A673 (cell line): ENCODE data around the gene SUV39H1.

ENCODE experiments used
- EZH2 ChIP-seq: fragments of 200-600 bp; sonication (generic); IDR thresholded peaks from 2 replicates; pipeline ENCODE4 v1.6.1; 2017; ENCODE audit warnings: borderline replicate concordance, low read depth, mild to moderate bottlenecking, mixed read lengths, antibody characterized with exemption, low read length; ENCODE audit not compliant: poor library complexity, severe bottlenecking
- TF ChIP-seq, protein P1 (sequence below): fragments of 300-800, 200-600 bp; sonication (generic); conservative IDR thresholded peaks from 2 replicates; pipeline ENCODE4 v1.5.1; 2017; ENCODE audit warnings: low read depth, mild to moderate bottlenecking, antibody characterized with exemption, low read length, moderate library complexity, mixed read lengths

DNA sequence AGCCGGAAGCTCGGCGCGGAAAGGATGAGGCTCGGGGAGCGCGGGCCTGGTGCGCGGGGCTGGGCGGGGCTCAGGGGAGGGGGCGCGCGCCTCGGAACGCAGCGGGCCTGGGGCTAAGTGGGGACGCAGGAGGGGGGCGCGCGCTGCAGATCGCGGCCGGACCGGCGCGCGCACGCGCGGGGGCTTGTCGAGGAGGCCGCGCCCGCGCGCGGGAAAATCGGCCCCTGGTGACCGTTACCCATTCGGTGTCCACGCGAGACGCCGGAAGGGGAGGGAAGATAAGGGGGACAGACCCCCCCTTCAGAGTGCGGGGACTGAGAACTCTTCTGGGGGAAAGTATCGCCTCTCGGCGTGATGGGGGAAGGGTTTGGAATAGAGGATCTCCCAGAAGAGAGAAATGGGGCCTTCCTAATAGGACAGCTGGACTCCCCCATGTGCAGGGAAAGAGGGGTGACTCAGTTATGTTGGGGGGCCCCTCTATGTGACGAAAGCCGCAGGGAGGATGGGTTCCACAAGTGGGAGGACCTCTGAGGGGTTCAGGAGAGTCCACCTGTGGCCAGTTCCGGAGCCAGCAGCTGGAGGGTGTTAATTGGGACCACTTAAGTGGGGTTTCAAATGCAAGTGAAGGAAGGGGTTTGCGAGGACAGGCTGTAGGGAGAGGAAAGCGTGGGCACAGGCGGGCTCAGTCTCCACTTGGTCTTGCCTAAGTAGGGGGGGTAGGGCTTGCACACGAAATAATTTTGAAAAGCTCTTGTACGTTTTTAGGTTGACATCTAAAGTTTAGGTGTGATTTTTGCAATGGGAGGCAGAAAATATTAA is 584 bp downstream of the SUV39H1 start:
- no peak for TF ChIP-seq EZH2
- TF ChIP-seq, protein P1, sequence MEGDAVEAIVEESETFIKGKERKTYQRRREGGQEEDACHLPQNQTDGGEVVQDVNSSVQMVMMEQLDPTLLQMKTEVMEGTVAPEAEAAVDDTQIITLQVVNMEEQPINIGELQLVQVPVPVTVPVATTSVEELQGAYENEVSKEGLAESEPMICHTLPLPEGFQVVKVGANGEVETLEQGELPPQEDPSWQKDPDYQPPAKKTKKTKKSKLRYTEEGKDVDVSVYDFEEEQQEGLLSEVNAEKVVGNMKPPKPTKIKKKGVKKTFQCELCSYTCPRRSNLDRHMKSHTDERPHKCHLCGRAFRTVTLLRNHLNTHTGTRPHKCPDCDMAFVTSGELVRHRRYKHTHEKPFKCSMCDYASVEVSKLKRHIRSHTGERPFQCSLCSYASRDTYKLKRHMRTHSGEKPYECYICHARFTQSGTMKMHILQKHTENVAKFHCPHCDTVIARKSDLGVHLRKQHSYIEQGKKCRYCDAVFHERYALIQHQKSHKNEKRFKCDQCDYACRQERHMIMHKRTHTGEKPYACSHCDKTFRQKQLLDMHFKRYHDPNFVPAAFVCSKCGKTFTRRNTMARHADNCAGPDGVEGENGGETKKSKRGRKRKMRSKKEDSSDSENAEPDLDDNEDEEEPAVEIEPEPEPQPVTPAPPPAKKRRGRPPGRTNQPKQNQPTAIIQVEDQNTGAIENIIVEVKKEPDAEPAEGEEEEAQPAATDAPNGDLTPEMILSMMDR = no peak
